HepG2 (cell line): ENCODE data around the gene ZNF3. TPM values are rescaled to one million over a fixed set of nuclear protein-coding genes. Genes with fewer than 3 reads are reported as not detected.

Source experiments
- ADNP ChIP-seq: sonication (generic); formaldehyde crosslinking; IDR thresholded peaks from 2 replicates; pipeline ENCODE4 v1.4.0; 2020; ENCODE audit warnings: missing genetic modification reagents
- CTCF ChIP-seq: sonication (generic); formaldehyde crosslinking; IDR thresholded peaks from 2 replicates; pipeline ENCODE4 v1.5.0; 2020; ENCODE audit warnings: mild to moderate bottlenecking, missing genetic modification reagents, moderate library complexity
- ELF4 ChIP-seq: sonication (generic); formaldehyde crosslinking; IDR thresholded peaks from 2 replicates; pipeline ENCODE4 v1.5.0; 2020; ENCODE audit warnings: missing genetic modification reagents, mild to moderate bottlenecking, moderate library complexity, borderline replicate concordance
- GZF1 ChIP-seq: sonication (generic); formaldehyde crosslinking; IDR thresholded peaks from 2 replicates; pipeline ENCODE4 v1.5.1; 2020; ENCODE audit warnings: mild to moderate bottlenecking, missing genetic modification reagents
- HNF4G ChIP-seq, 2 experiments: sonication (generic) in 1 of 2; formaldehyde crosslinking in 1 of 2; IDR thresholded peaks; 2 replicates each; pipeline versions ENCODE4 v1.4.0 to v1.6.1; 2011 to 2020; ENCODE audit warnings: borderline replicate concordance in 2 of 2, low read depth in 2 of 2, mild to moderate bottlenecking in 2 of 2, low read length in 1 of 2, missing genetic modification reagents in 1 of 2, moderate library complexity in 1 of 2
- IRF9 ChIP-seq: sonication (generic); formaldehyde crosslinking; IDR thresholded peaks from 2 replicates; pipeline ENCODE4 v1.8.0; 2022; ENCODE audit warnings: missing genetic modification reagents, mild to moderate bottlenecking, borderline replicate concordance
- KAT7 ChIP-seq: IDR thresholded peaks from 2 replicates; pipeline ENCODE4 v1.6.1; 2018; ENCODE audit warnings: borderline replicate concordance, missing compliant biosample characterization
- MNT ChIP-seq: fragments of 450-650 bp; IDR thresholded peaks from 2 replicates; pipeline ENCODE4 v1.6.1; 2016
- NR2F1 ChIP-seq, 2 experiments: fragments of 450-650 bp in 1 of 2; formaldehyde crosslinking in 1 of 2; IDR thresholded peaks; 2 replicates each; pipeline versions ENCODE4 v1.5.0 to v1.6.1; 2016 to 2020; ENCODE audit warnings: mild to moderate bottlenecking in 1 of 2, missing compliant biosample characterization in 1 of 2, missing genetic modification reagents in 1 of 2, moderate library complexity in 1 of 2
- PAWR ChIP-seq: sonication (generic); formaldehyde crosslinking; IDR thresholded peaks from 2 replicates; pipeline ENCODE4 v1.4.0; 2020; ENCODE audit warnings: missing genetic modification reagents, mild to moderate bottlenecking, borderline replicate concordance
- RBM39 ChIP-seq: fragments of 200-400 bp; formaldehyde crosslinking; IDR thresholded peaks from one replicate; pipeline ENCODE4 v1.6.1; 2018; ENCODE audit warnings: antibody characterized with exemption, mild to moderate bottlenecking, low read depth, low read length; ENCODE audit not compliant: poor library complexity, severe bottlenecking
- SALL1 ChIP-seq: sonication (generic); formaldehyde crosslinking; IDR thresholded peaks from 2 replicates; pipeline ENCODE4 v1.8.0; 2022; ENCODE audit warnings: mild to moderate bottlenecking, missing genetic modification reagents
- ZBTB39 ChIP-seq: sonication (generic); formaldehyde crosslinking; IDR thresholded peaks from 2 replicates; pipeline ENCODE4 v1.5.0; 2020; ENCODE audit warnings: missing genetic modification reagents
- ZNF121 ChIP-seq: sonication (generic); formaldehyde crosslinking; IDR thresholded peaks from 2 replicates; pipeline ENCODE4 v1.5.0; 2020; ENCODE audit warnings: mild to moderate bottlenecking, missing genetic modification reagents
- ZNF33B ChIP-seq: sonication (generic); formaldehyde crosslinking; IDR thresholded peaks from 2 replicates; pipeline ENCODE4 v1.5.1; 2020; ENCODE audit warnings: mild to moderate bottlenecking, missing genetic modification reagents
- ZNF720 ChIP-seq: sonication (generic); formaldehyde crosslinking; IDR thresholded peaks from 2 replicates; pipeline ENCODE4 v1.4.0; 2020; ENCODE audit warnings: missing genetic modification reagents
- polyA plus RNA-seq, 8 experiments: library from polyadenylated mRNA; depleted of rRNA in 3 of 8; stranded (reverse) in 7 of 8; unstranded in 1 of 8; fragments of >200 nt; fragmentation: Illumina TruSeq in 4 of 8; extraction: Trizol in 4 of 8; gene quantifications; 2 replicates each; pipeline versions ENCODE4 v1.2.1 to v1.2.3, GENCODE V29; 2011 to 2016; ENCODE audit warnings: low read depth in 4 of 8, missing spikeins in 1 of 8, mixed read lengths in 1 of 8; ENCODE audit not compliant: insufficient read depth in 1 of 8
- total RNA-seq, 5 experiments: library from RNA; depleted of rRNA; stranded (reverse); fragments of >200 nt; fragmentation: Illumina TruSeq; extraction: Trizol; gene quantifications; 2 replicates each; pipeline ENCODE4 v1.2.3, GENCODE V29; 2016; ENCODE audit warnings: low read depth in 1 of 5

The ZNF3 gene
- total and polyA plus RNA-seq, 2 of the 13 experiments (the other 11 are each of a cell fraction or from before 2014, with no cell fraction given), result 33.7 to 56.9 TPM

GRCh38 chr7:100109521-100110163 is 28.1 kb upstream of the ZNF3 start (continued):
- TF ChIP-seq ZNF121 (CRISPR knock-in tag), result peak; percentile 38; the same call in 1 of the 2 replicates
- TF ChIP-seq CTCF, result peak; percentile 38
- no peak for TF ChIP-seq RBM39
- no peak for TF ChIP-seq SALL1
- no peak for TF ChIP-seq ADNP (CRISPR knock-in tag)
- no peak for TF ChIP-seq PAWR (CRISPR knock-in tag)
- no peak for TF ChIP-seq IRF9 (CRISPR knock-in tag)
- no peak for TF ChIP-seq MNT
- no peak for TF ChIP-seq ZBTB39
- TF ChIP-seq GZF1, result no peak
- TF ChIP-seq KAT7 (CRISPR knock-in tag), result no peak
- no peak for TF ChIP-seq HNF4G (IDR thresholded peaks at IDR 0.05; ENCODE audit: borderline replicate concordance, low read depth, low read length)
- TF ChIP-seq HNF4G (CRISPR knock-in tag; IDR thresholded peaks at IDR 0.05; ENCODE audit: borderline replicate concordance, low read depth), result no peak
- no peak for TF ChIP-seq ELF4 (CRISPR knock-in tag)
- TF ChIP-seq ZNF720 (CRISPR knock-in tag), result no peak
- TF ChIP-seq ZNF33B (CRISPR knock-in tag), result no peak
- TF ChIP-seq NR2F1 (CRISPR knock-in tag; IDR thresholded peaks at IDR 0.05), result no peak
